ENCODE measurements around the gene C2CD4C. TPM values are rescaled to one million over a fixed set of nuclear protein-coding genes. Genes with fewer than 3 reads are reported as not detected.

The C2CD4C gene
- total RNA-seq, 1 donor from 2014 or later = 6.7 TPM

- H3K9me3 Mint-ChIP-seq = no peaks in the 10 kb centered on the region
- H3K36me3 Mint-ChIP-seq (ENCODE audit: low read depth) = no peaks in the 10 kb centered on the region
- peaks cover 15% of the 10 kb centered on the region for H3K27me3 Mint-ChIP-seq (ENCODE audit: low read depth)
- peaks cover 13% of the 10 kb centered on the region for H3K4me1 Mint-ChIP-seq
- H3K27ac Mint-ChIP-seq (ENCODE audit: unreplicated experiment) = no peak overlapping the region
- no peak overlapping the region for H3K4me3 Mint-ChIP-seq
- no peak for TF ChIP-seq CTCF (conservative IDR thresholded peaks at IDR 0.05)
- no peak for DNase-seq (ENCODE audit: low read depth, low spot score)
Observed at GRCh38 chr19:400976-401865, 7.7 kb downstream of the C2CD4C start.

GRCh38 chr19:399370-399769 is 9.6 kb downstream of the C2CD4C start:
- Mint-ChIP-seq H3K36me3 (ENCODE audit: low read depth) (peaks cover 3% of the 10 kb centered on the region), H3K4me3 (no peak overlapping the region), H3K27ac (ENCODE audit: unreplicated experiment) (no peak overlapping the region), H3K4me1 (peaks cover 8% of the 10 kb centered on the region), H3K27me3 (ENCODE audit: low read depth) (peaks cover 7% of the 10 kb centered on the region), H3K9me3 (peaks cover 4% of the 10 kb centered on the region)
- TF ChIP-seq CTCF (conservative IDR thresholded peaks at IDR 0.05) = no peak
- DNase-seq (ENCODE audit: low read depth, low spot score) = no peak

GRCh38 chr19:398719-399118 is 10.2 kb downstream of the C2CD4C start:
- H3K4me3 Mint-ChIP-seq = no peak overlapping the region
- TF ChIP-seq CTCF (conservative IDR thresholded peaks at IDR 0.05) = no peak
- peaks cover 7% of the 10 kb centered on the region for H3K27me3 Mint-ChIP-seq (ENCODE audit: low read depth)
- H3K36me3 Mint-ChIP-seq (ENCODE audit: low read depth) = peaks cover 3% of the 10 kb centered on the region
- peaks cover 4% of the 10 kb centered on the region for H3K9me3 Mint-ChIP-seq
- peaks cover 8% of the 10 kb centered on the region for H3K4me1 Mint-ChIP-seq
- no peak overlapping the region for H3K27ac Mint-ChIP-seq (ENCODE audit: unreplicated experiment)
- no peak for DNase-seq (ENCODE audit: low read depth, low spot score)

- Mint-ChIP-seq H3K4me1 (peaks cover 3% of the 10 kb centered on the region), H3K27ac (ENCODE audit: unreplicated experiment) (no peak overlapping the region)
Observed at GRCh38 chr19:397941-398706, 10.8 kb downstream of the C2CD4C start.

GRCh38 chr19:397321-397720 is 11.6 kb downstream of the C2CD4C start:
- TF ChIP-seq CTCF (conservative IDR thresholded peaks at IDR 0.05) = no peak
- Mint-ChIP-seq H3K9me3 (peaks cover 9% of the 10 kb centered on the region), H3K36me3 (ENCODE audit: low read depth) (peaks cover 3% of the 10 kb centered on the region), H3K27ac (ENCODE audit: unreplicated experiment) (no peak overlapping the region), H3K27me3 (ENCODE audit: low read depth) (no peaks in the 10 kb centered on the region), H3K4me1 (no peaks in the 10 kb centered on the region), H3K4me3 (no peak overlapping the region)
- no peak for DNase-seq (ENCODE audit: low read depth, low spot score)

More at GRCh38 chr19:397941-398706, 10.8 kb downstream of the C2CD4C start:
- DNase-seq (ENCODE audit: low read depth, low spot score) = no peak
- H3K9me3 Mint-ChIP-seq = peaks cover 7% of the 10 kb centered on the region
- peaks cover 3% of the 10 kb centered on the region for H3K27me3 Mint-ChIP-seq (ENCODE audit: low read depth)
- no peak for TF ChIP-seq CTCF (conservative IDR thresholded peaks at IDR 0.05)
- no peak overlapping the region for H3K4me3 Mint-ChIP-seq
- peaks cover 3% of the 10 kb centered on the region for H3K36me3 Mint-ChIP-seq (ENCODE audit: low read depth)
